DND-41 (cell line): ENCODE data around the gene TPD52L1.

Experiments
- ATAC-seq: fragments of 200-7000 bp; cut with Tn5 transposase; 3 replicates; pipeline ENCODE4 v1.9.1; 2021; ENCODE audit warnings: low read depth; ENCODE audit not compliant: insufficient read depth
- DNase-seq: peaks from one replicate; pipeline ENCODE4 v3.0.0-alpha.2; 2020
- H2AFZ ChIP-seq: 2 replicates; pipeline ENCODE4 v1.6.0; 2012; ENCODE audit warnings: low read depth, low read length
- H3K27ac ChIP-seq: 2 replicates; pipeline ENCODE4 v1.5.1; 2012; ENCODE audit warnings: low read length, inconsistent platforms
- H3K27me3 ChIP-seq: fragments of 200-600 bp; sonication (generic); 2 replicates; pipeline ENCODE4 v1.6.0; 2012; ENCODE audit warnings: low read length, mild to moderate bottlenecking, inconsistent platforms; ENCODE audit not compliant: insufficient read depth, poor library complexity
- H3K36me3 ChIP-seq: 2 replicates; pipeline ENCODE4 v1.5.1; 2012; ENCODE audit warnings: low read length, inconsistent platforms; ENCODE audit not compliant: insufficient read depth
- H3K4me1 ChIP-seq: 2 replicates; pipeline ENCODE4 v1.5.1; 2012; ENCODE audit warnings: mild to moderate bottlenecking, low read length; ENCODE audit not compliant: insufficient read depth
- H3K4me2 ChIP-seq: 2 replicates; pipeline ENCODE4 v1.6.0; 2012; ENCODE audit warnings: mild to moderate bottlenecking, moderate library complexity, low read length, inconsistent platforms; ENCODE audit not compliant: insufficient read depth
- H3K4me3 ChIP-seq, 2 experiments: fragments of 200-600 bp in 1 of 2; shearing (Covaris generic) in 1 of 2; 2 replicates each; pipeline ENCODE4 v1.5.1; 2012 to 2016; ENCODE audit warnings: inconsistent platforms in 2 of 2, low read length in 2 of 2, mild to moderate bottlenecking in 2 of 2, low read depth in 1 of 2, moderate library complexity in 1 of 2
- H3K79me2 ChIP-seq: 2 replicates; pipeline ENCODE4 v1.6.0; 2012; ENCODE audit warnings: low read length, inconsistent platforms; ENCODE audit not compliant: insufficient read depth
- H3K9ac ChIP-seq: 2 replicates; pipeline ENCODE4 v1.6.0; 2012; ENCODE audit warnings: low read depth, mild to moderate bottlenecking, inconsistent platforms, low read length, moderate library complexity
- H3K9me3 ChIP-seq: 2 replicates; pipeline ENCODE4 v1.5.1; 2012; ENCODE audit warnings: low read length, moderate library complexity, mild to moderate bottlenecking, inconsistent platforms; ENCODE audit not compliant: insufficient read depth, severe bottlenecking
- H4K20me1 ChIP-seq: 2 replicates; pipeline ENCODE4 v1.6.0; 2012; ENCODE audit warnings: low read length; ENCODE audit not compliant: insufficient read depth
- EZH2 ChIP-seq: IDR thresholded peaks from 3 replicates; pipeline ENCODE4 v1.6.1; 2012; ENCODE audit warnings: borderline replicate concordance, low read depth, mild to moderate bottlenecking, moderate library complexity, low read length, inconsistent platforms; ENCODE audit not compliant: severe bottlenecking
- TF ChIP-seq, protein P1 (sequence below): IDR thresholded peaks from 2 replicates; pipeline ENCODE4 v1.5.1; 2012; ENCODE audit warnings: borderline replicate concordance, low read length, moderate library complexity, mild to moderate bottlenecking; ENCODE audit not compliant: poor library complexity, severe bottlenecking; ENCODE audit errors: extremely low read depth

Gene TPD52L1

DNA sequence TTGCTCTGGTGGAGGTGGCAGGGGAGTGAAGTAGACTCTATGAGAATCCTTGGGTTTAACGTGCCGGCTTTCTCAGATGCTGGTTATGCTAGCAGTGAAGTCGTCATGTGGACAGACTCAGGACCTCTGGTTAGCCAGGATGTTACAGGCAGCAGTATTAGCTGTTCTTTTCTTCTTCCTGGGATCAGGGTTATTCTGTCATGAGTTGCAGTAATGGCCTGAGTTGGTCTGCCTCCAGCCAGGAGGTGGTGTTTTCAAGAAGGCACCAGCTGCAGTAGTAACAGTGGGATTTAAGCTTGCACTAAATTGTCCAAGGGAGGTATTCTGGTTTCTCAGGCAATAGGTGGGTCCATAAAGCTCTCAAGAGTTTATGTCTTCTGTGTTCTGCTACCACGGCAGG is 91.5 kb downstream of the TPD52L1 start:
- ATAC-seq: no peak
- H3K9me3 ChIP-seq: no peaks in the 10 kb centered on the region

DNA sequence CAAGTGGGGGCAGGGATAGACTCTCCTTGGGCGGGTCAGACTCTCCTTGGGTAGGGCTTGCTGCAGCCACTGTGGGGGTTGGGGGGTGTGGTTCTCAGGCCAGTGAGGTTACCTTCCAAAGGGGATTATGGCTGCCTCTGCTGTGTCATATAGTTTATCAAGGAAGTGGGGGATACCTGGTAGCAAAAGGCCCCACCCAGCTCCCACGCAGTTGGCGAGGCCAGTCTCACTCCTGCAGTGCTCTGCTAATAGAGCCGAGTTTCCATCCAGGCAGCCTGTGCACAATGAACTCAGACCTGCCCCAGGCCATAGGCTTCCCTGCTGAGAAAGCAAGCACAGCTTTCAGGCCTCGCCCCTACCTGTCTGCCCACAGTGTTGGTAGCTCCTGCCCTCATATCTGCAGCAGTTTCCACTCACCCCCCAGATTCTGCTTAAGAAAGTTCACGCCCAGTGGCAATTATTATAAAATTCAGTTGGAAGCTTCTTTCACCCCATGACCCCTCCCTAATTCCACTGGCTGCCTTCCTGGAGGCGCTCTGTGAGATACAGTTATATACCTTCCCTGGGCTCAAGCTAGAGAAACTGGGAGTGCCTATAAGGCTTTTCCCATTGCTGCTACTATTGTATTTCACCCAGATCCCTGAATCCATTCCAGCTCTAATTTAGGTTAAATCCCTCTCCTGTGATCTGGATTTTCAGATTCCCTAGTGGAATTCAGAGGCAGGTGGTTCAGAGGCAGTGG is 92.1 kb downstream of the TPD52L1 start:
- Histone ChIP-seq H3K36me3 (no peaks in the 10 kb centered on the region), H3K27ac (no peak overlapping the region), H3K9me3 (no peaks in the 10 kb centered on the region), H3K4me3 (no peak overlapping the region), H4K20me1 (no peaks in the 10 kb centered on the region), H3K79me2 (no peaks in the 10 kb centered on the region), H3K27me3 (no peaks in the 10 kb centered on the region), H2AFZ (no peak overlapping the region), H3K4me2 (no peak overlapping the region), H3K9ac (no peak overlapping the region), H3K4me1 (no peaks in the 10 kb centered on the region)
- DNase-seq (no peak), ATAC-seq (no peak)
- TF ChIP-seq EZH2: no peak
- TF ChIP-seq, protein P1, sequence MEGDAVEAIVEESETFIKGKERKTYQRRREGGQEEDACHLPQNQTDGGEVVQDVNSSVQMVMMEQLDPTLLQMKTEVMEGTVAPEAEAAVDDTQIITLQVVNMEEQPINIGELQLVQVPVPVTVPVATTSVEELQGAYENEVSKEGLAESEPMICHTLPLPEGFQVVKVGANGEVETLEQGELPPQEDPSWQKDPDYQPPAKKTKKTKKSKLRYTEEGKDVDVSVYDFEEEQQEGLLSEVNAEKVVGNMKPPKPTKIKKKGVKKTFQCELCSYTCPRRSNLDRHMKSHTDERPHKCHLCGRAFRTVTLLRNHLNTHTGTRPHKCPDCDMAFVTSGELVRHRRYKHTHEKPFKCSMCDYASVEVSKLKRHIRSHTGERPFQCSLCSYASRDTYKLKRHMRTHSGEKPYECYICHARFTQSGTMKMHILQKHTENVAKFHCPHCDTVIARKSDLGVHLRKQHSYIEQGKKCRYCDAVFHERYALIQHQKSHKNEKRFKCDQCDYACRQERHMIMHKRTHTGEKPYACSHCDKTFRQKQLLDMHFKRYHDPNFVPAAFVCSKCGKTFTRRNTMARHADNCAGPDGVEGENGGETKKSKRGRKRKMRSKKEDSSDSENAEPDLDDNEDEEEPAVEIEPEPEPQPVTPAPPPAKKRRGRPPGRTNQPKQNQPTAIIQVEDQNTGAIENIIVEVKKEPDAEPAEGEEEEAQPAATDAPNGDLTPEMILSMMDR: no peak

More for the DNA sequence above, 91.5 kb downstream of the TPD52L1 start:
- Histone ChIP-seq H3K4me3 (no peak overlapping the region), H3K4me2 (no peak overlapping the region), H3K27ac (no peak overlapping the region), H3K36me3 (no peaks in the 10 kb centered on the region), H2AFZ (no peak overlapping the region), H3K79me2 (no peaks in the 10 kb centered on the region), H3K9ac (no peak overlapping the region), H3K4me1 (no peaks in the 10 kb centered on the region), H3K27me3 (no peaks in the 10 kb centered on the region), H4K20me1 (no peaks in the 10 kb centered on the region)
- TF ChIP-seq, protein P1: no peak
- TF ChIP-seq EZH2: no peak
- no peak for DNase-seq

DNA sequence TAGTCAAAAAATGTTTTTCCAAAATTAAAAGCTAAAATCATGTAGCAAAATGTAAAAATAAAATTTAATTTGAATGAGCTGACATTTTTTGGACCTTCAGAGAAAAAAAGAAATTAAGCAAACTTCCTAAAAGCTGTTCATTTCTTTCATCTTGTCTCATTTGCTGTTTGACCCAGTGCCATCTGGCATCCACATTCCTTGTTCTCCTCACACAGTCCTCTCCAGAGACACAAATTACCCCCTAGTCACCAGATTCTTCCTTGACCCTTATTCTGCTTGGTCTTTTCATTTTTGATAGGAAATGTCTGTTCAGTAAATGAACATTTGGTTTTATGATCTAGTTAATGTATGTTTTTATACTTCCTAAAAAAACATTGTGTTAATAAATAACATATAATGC is 93.0 kb downstream of the TPD52L1 start:
- DNase-seq (no peak), ATAC-seq (no peak)
- Histone ChIP-seq H3K36me3 (no peaks in the 10 kb centered on the region), H3K4me2 (no peak overlapping the region), H3K4me1 (no peaks in the 10 kb centered on the region), H3K9me3 (no peaks in the 10 kb centered on the region), H3K27ac (no peak overlapping the region), H2AFZ (no peak overlapping the region), H3K27me3 (no peaks in the 10 kb centered on the region), H3K79me2 (no peaks in the 10 kb centered on the region), H4K20me1 (no peaks in the 10 kb centered on the region), H3K4me3 (no peak overlapping the region), H3K9ac (no peak overlapping the region)
- TF ChIP-seq, protein P1: no peak
- TF ChIP-seq EZH2: no peak
